IMR-90 (cell line): Measurements from ENCODE around the gene OR10A7. TPM values are rescaled to one million over a fixed set of nuclear protein-coding genes. Genes with fewer than 3 reads are reported as not detected.

ENCODE experiments used
- ATAC-seq: fragments of 200-7000 bp; cut with Tn5 transposase; 2 replicates; pipeline ENCODE4 v1.9.1; 2020; ENCODE audit warnings: low read depth, mild to moderate bottlenecking, moderate library complexity
- BruUV-seq: library from RNA; stranded (reverse); fragments of 400-500 nt; replicated peaks from 2 replicates; lab custom pipeline; 2021; lab: Mats Ljungman, UMichigan
- CTCF ChIA-PET: fragments of 300-600 bp; formaldehyde crosslinking; extraction: SDS; loops from one replicate; lab custom pipeline; 2021; ENCODE audit warnings: antibody characterized with exemption; lab: Yijun Ruan, JAX
- POLR2A ChIA-PET: fragments of 300-600 bp; sonication (Branson Sonifier 250); formaldehyde crosslinking; loops from one replicate; lab custom pipeline; 2022; ENCODE audit warnings: antibody characterized with exemption; ENCODE audit not compliant: unreplicated experiment; lab: Charles Lee
- DNase-seq: peaks from one replicate; pipeline ENCODE4 v3.0.0; 2013
- H2AFZ ChIP-seq: replicated peaks from 2 replicates; pipeline ENCODE3; 2013; ENCODE audit warnings: low read length, mild to moderate bottlenecking; ENCODE audit not compliant: poor library complexity
- H2AK5ac ChIP-seq: 2 replicates; pipeline ENCODE4 v1.6.1; 2013; ENCODE audit warnings: low read depth, low read length, inconsistent platforms
- H2AK9ac ChIP-seq: replicated peaks from 2 replicates; pipeline ENCODE3; 2013; ENCODE audit warnings: mild to moderate bottlenecking, low read depth, low read length, moderate library complexity; ENCODE audit not compliant: poor library complexity
- H2BK120ac ChIP-seq: 2 replicates; pipeline ENCODE4 v1.6.1; 2013; ENCODE audit warnings: low read depth, low read length, inconsistent platforms
- H2BK15ac ChIP-seq: 3 replicates; pipeline ENCODE4 v1.6.1; 2013; ENCODE audit warnings: low read depth, low read length, inconsistent platforms
- H2BK20ac ChIP-seq: 2 replicates; pipeline ENCODE4 v1.6.1; 2013; ENCODE audit warnings: low read depth, mild to moderate bottlenecking, inconsistent platforms, low read length, moderate library complexity
- H2BK5ac ChIP-seq: 2 replicates; pipeline ENCODE4 v1.6.1; 2013; ENCODE audit warnings: mild to moderate bottlenecking, low read depth, low read length, inconsistent platforms; ENCODE audit not compliant: poor library complexity, severe bottlenecking
- H3K14ac ChIP-seq: replicated peaks from 2 replicates; pipeline ENCODE4 v1.6.1; 2013; ENCODE audit warnings: low read depth, low read length, inconsistent platforms
- H3K18ac ChIP-seq: 2 replicates; pipeline ENCODE4 v1.6.1; 2013; ENCODE audit warnings: low read depth, low read length, control low read depth
- H3K23ac ChIP-seq: 2 replicates; pipeline ENCODE4 v1.6.1; 2013; ENCODE audit warnings: low read depth, low read length, inconsistent platforms
- H3K27ac ChIP-seq: 2 replicates; pipeline ENCODE4 v1.5.1; 2013; ENCODE audit warnings: mild to moderate bottlenecking, control low read depth, low read length; ENCODE audit not compliant: insufficient read depth
- H3K27me3 ChIP-seq: 2 replicates; pipeline ENCODE4 v1.6.1; 2013; ENCODE audit warnings: low read length; ENCODE audit not compliant: control insufficient read depth, insufficient read depth
- H3K36me3 ChIP-seq: 2 replicates; pipeline ENCODE4 v1.6.1; 2013; ENCODE audit warnings: low read length, mixed read lengths; ENCODE audit not compliant: control insufficient read depth, insufficient read depth
- H3K4ac ChIP-seq: 2 replicates; pipeline ENCODE4 v1.6.1; 2013; ENCODE audit warnings: low read depth, low read length, inconsistent platforms
- H3K4me1 ChIP-seq: 2 replicates; pipeline ENCODE4 v1.6.1; 2013; ENCODE audit warnings: low read length, mixed read lengths; ENCODE audit not compliant: control insufficient read depth, insufficient read depth
- H3K4me2 ChIP-seq: 2 replicates; pipeline ENCODE4 v1.6.1; 2013; ENCODE audit warnings: low read depth, mild to moderate bottlenecking, control low read depth, low read length, moderate library complexity
- H3K4me3 ChIP-seq: 2 replicates; pipeline ENCODE4 v1.5.1; 2013; ENCODE audit warnings: low read depth, mild to moderate bottlenecking, control low read depth, low read length, moderate library complexity; ENCODE audit not compliant: insufficient read depth
- H3K56ac ChIP-seq: 2 replicates; pipeline ENCODE4 v1.6.1; 2013; ENCODE audit warnings: low read length, inconsistent platforms; ENCODE audit not compliant: insufficient read depth; ENCODE audit errors: extremely low read depth
- H3K79me1 ChIP-seq, 2 experiments: 2 replicates each; pipeline ENCODE4 v1.6.1; 2013; ENCODE audit warnings: low read length in 2 of 2, inconsistent platforms in 1 of 2, low read depth in 1 of 2
- H3K9ac ChIP-seq: 2 replicates; pipeline ENCODE4 v1.6.1; 2013; ENCODE audit warnings: low read depth, low read length, control low read depth
- H3K9me1 ChIP-seq: 2 replicates; pipeline ENCODE4 v1.6.1; 2013; ENCODE audit warnings: low read length, inconsistent platforms; ENCODE audit not compliant: insufficient read depth
- H3K9me3 ChIP-seq: 2 replicates; pipeline ENCODE4 v1.6.1; 2013; ENCODE audit warnings: low read length; ENCODE audit not compliant: control insufficient read depth, insufficient read depth
- H4K20me1 ChIP-seq: 2 replicates; pipeline ENCODE4 v1.6.1; 2013; ENCODE audit warnings: low read length, inconsistent platforms; ENCODE audit not compliant: insufficient read depth
- H4K5ac ChIP-seq: 2 replicates; pipeline ENCODE4 v1.6.1; 2013; ENCODE audit warnings: mild to moderate bottlenecking, low read depth, low read length, control low read depth
- H4K8ac ChIP-seq, 2 experiments: 2 replicates each; pipeline ENCODE4 v1.6.1; 2013; ENCODE audit warnings: low read depth in 2 of 2, low read length in 2 of 2, control low read depth in 1 of 2, inconsistent platforms in 1 of 2
- H4K91ac ChIP-seq: 2 replicates; pipeline ENCODE4 v1.6.1; 2013; ENCODE audit warnings: low read depth, low read length, inconsistent platforms; ENCODE audit not compliant: insufficient read depth
- BHLHE40 ChIP-seq: fragments of 150-350 bp; IDR thresholded peaks from 2 replicates; pipeline ENCODE4 v1.6.1; 2016; ENCODE audit warnings: mild to moderate bottlenecking, low read depth, low read length
- CEBPB ChIP-seq: IDR thresholded peaks from 2 replicates; pipeline ENCODE4 v1.6.1; 2012; ENCODE audit warnings: low read depth, low read length, improper control_type of control experiment
- CHD1 ChIP-seq: IDR thresholded peaks from 2 replicates; pipeline ENCODE4 v1.6.1; 2012; ENCODE audit warnings: low read depth, low read length, improper control_type of control experiment
- FOS ChIP-seq: fragments of 150-350 bp; IDR thresholded peaks from 2 replicates; pipeline ENCODE4 v1.6.1; 2016; ENCODE audit warnings: low read depth, low read length
- MAFK ChIP-seq: IDR thresholded peaks from 2 replicates; pipeline ENCODE4 v1.6.1; 2012; ENCODE audit warnings: low read depth, low read length, improper control_type of control experiment
- MAZ ChIP-seq: IDR thresholded peaks from 2 replicates; pipeline ENCODE4 v1.6.1; 2012; ENCODE audit warnings: low read depth, mild to moderate bottlenecking, low read length, improper control_type of control experiment, moderate library complexity, borderline replicate concordance
- MXI1 ChIP-seq: IDR thresholded peaks from 2 replicates; pipeline ENCODE4 v1.6.1; 2012; ENCODE audit warnings: low read depth, mild to moderate bottlenecking, low read length, moderate library complexity, borderline replicate concordance
- NFE2L2 ChIP-seq: fragments of 150-350 bp; IDR thresholded peaks from 2 replicates; pipeline ENCODE4 v1.6.1; 2016; ENCODE audit warnings: low read depth, mild to moderate bottlenecking, low read length
- POLR2A ChIP-seq: IDR thresholded peaks from 2 replicates; pipeline ENCODE4 v1.6.1; 2012; ENCODE audit warnings: mild to moderate bottlenecking, low read depth, low read length
- RAD21 ChIP-seq: IDR thresholded peaks from 2 replicates; pipeline ENCODE4 v1.6.1; 2012; ENCODE audit warnings: low read length, improper control_type of control experiment
- RCOR1 ChIP-seq: IDR thresholded peaks from 2 replicates; pipeline ENCODE4 v1.6.1; 2012; ENCODE audit warnings: mild to moderate bottlenecking, low read length, improper control_type of control experiment; ENCODE audit not compliant: insufficient replicate concordance
- RFX5 ChIP-seq: IDR thresholded peaks from 2 replicates; pipeline ENCODE4 v1.8.0; 2012; ENCODE audit warnings: low read depth, mild to moderate bottlenecking, low read length, moderate library complexity
- SMC3 ChIP-seq: fragments of 150-350 bp; IDR thresholded peaks from 2 replicates; pipeline ENCODE4 v1.6.1; 2016; ENCODE audit warnings: low read depth, mild to moderate bottlenecking, antibody characterized with exemption, low read length, moderate library complexity
- WGBS, 2 experiments: methylation state at CpG; one replicate each; pipeline versions ENCODE4 v1.1.5 to v1.1.7; 2013; ENCODE audit warnings: missing lambda C conversion rate in 2 of 2; ENCODE audit not compliant: insufficient read length in 1 of 2; ENCODE audit errors: extremely low coverage in 2 of 2; 5-methylcytosine and 5-hydroxymethylcytosine counted together
- dilution Hi-C: fragments of 300-500 bp; cut with HindIII; formaldehyde crosslinking; loops from one replicate; pipeline ENCODE4 v1.14.3; 2018; ENCODE audit warnings: low sequenced_read_pairs; ENCODE audit not compliant: unreplicated experiment
- in situ Hi-C: fragments of 300-500 bp; cut with MboI; formaldehyde crosslinking; loops from 3 replicates; pipeline ENCODE4 v1.14.3; 2019; ENCODE audit warnings: low sequenced_read_pairs, inconsistent platforms, mixed read lengths
- intact Hi-C: fragments of 100-400 bp; cut with micrococcal nuclease; formaldehyde crosslinking; loops from 2 replicates; pipeline ENCODE4 v1.10.0; 2022
- polyA plus RNA-seq, 3 experiments: library from polyadenylated mRNA; depleted of rRNA; stranded (reverse); fragments of >200 nt; gene quantifications; 2 replicates each; pipeline ENCODE4 v1.2.3, GENCODE V29; 2012; ENCODE audit warnings: low replicate concordance in 1 of 3
- total RNA-seq: library from RNA; depleted of rRNA; stranded (reverse); fragments of >200 nt; gene quantifications from 2 replicates; pipeline ENCODE4 v1.2.3, GENCODE V29; 2012
- TF ChIP-seq, protein P1 (sequence below): fragments of 150-350 bp; IDR thresholded peaks from 2 replicates; pipeline ENCODE4 v1.6.1; 2017; ENCODE audit warnings: mild to moderate bottlenecking, antibody characterized with exemption, low read length, low read depth
- TF ChIP-seq, protein P2 (sequence below): conservative IDR thresholded peaks from 2 replicates; pipeline ENCODE4 v1.5.1; 2012; ENCODE audit warnings: mild to moderate bottlenecking, low read depth, low read length, improper control_type of control experiment
- TF ChIP-seq, protein P3 (sequence below): fragments of 150-350 bp; IDR thresholded peaks from 2 replicates; pipeline ENCODE4 v1.6.1; 2016; ENCODE audit warnings: low read depth, mild to moderate bottlenecking, low read length, moderate library complexity, borderline replicate concordance

Gene OR10A7
- total and polyA plus RNA-seq, 2 of the 4 experiments (the other 2 are of a cell fraction) = not detected

DNA sequence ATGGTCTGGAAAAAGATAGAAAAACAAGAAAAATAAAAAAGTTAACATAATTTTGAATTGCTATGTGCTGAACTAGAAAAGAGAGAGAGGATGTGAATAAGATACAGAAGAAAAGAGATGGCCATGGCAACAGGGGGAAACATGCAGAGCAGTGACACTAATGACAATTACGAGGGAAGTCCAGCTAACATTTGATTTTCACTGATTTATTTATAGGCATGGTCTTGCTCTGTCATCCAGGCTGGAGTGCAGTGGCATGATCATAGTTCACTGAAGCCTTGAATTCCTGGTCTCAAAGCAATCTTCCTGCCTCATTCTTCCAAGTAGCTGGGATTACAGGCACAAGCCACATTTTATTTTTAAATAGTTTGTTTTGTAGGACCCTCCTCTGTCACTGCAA, 25.3 kb downstream of the OR10A7 start:
- no peak overlapping the region for H3K23ac ChIP-seq
- no peaks in the 10 kb centered on the region for H3K36me3 ChIP-seq
- no peaks in the 10 kb centered on the region for H3K9me3 ChIP-seq
- dilution Hi-C loops (no loop called here), intact Hi-C loops (loop anchor here (10.0 kb wide), 1 partner anchor 139 kb away; no protein-coding TSS in a partner anchor), in situ Hi-C loops (no loop called here)
- POLR2A ChIA-PET = no interaction called here
- no CpG with 5 or more reads among the region's 1 CpG for WGBS, 2 experiments
- no peaks in the 10 kb centered on the region for H3K79me1 ChIP-seq
- no peak overlapping the region for H2BK15ac ChIP-seq
- H4K8ac ChIP-seq = no peak overlapping the region
- ATAC-seq = no peak
- H3K56ac ChIP-seq = no peak overlapping the region
- H3K9ac ChIP-seq = no peak overlapping the region
- H2BK5ac ChIP-seq = no peak overlapping the region
- no peak for DNase-seq
- H3K4me1 ChIP-seq = no peaks in the 10 kb centered on the region
- no peak overlapping the region for H2BK120ac ChIP-seq
- no peak overlapping the region for H3K18ac ChIP-seq
- no peak overlapping the region for H3K27ac ChIP-seq
- H2AK5ac ChIP-seq = no peak overlapping the region
- no peaks in the 10 kb centered on the region for H3K27me3 ChIP-seq
- H2AFZ ChIP-seq = no peak overlapping the region
- no peak overlapping the region for H3K4me3 ChIP-seq
- no peak overlapping the region for H3K4me2 ChIP-seq
- H4K20me1 ChIP-seq = no peaks in the 10 kb centered on the region
- H3K4ac ChIP-seq = no peak overlapping the region
- H4K91ac ChIP-seq = no peak overlapping the region
- H2AK9ac ChIP-seq = no peak overlapping the region
- no peaks in the 10 kb centered on the region for H3K9me1 ChIP-seq
- no peak overlapping the region for H4K5ac ChIP-seq
- H2BK20ac ChIP-seq = no peak overlapping the region
- H3K14ac ChIP-seq = no peak overlapping the region
- no TSS peak for BruUV-seq
- TF ChIP-seq RAD21 (no peak), MXI1 (no peak), RFX5 (no peak), BHLHE40 (no peak), MAZ (no peak), FOS (no peak), NFE2L2 (no peak), POLR2A (no peak), MAFK (no peak), CHD1 (no peak), RCOR1 (no peak), SMC3 (no peak), CEBPB (no peak)
- TF ChIP-seq, protein P1, sequence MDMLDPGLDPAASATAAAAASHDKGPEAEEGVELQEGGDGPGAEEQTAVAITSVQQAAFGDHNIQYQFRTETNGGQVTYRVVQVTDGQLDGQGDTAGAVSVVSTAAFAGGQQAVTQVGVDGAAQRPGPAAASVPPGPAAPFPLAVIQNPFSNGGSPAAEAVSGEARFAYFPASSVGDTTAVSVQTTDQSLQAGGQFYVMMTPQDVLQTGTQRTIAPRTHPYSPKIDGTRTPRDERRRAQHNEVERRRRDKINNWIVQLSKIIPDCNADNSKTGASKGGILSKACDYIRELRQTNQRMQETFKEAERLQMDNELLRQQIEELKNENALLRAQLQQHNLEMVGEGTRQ = no peak
- TF ChIP-seq, protein P2, sequence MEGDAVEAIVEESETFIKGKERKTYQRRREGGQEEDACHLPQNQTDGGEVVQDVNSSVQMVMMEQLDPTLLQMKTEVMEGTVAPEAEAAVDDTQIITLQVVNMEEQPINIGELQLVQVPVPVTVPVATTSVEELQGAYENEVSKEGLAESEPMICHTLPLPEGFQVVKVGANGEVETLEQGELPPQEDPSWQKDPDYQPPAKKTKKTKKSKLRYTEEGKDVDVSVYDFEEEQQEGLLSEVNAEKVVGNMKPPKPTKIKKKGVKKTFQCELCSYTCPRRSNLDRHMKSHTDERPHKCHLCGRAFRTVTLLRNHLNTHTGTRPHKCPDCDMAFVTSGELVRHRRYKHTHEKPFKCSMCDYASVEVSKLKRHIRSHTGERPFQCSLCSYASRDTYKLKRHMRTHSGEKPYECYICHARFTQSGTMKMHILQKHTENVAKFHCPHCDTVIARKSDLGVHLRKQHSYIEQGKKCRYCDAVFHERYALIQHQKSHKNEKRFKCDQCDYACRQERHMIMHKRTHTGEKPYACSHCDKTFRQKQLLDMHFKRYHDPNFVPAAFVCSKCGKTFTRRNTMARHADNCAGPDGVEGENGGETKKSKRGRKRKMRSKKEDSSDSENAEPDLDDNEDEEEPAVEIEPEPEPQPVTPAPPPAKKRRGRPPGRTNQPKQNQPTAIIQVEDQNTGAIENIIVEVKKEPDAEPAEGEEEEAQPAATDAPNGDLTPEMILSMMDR = no peak
- TF ChIP-seq, protein P3, sequence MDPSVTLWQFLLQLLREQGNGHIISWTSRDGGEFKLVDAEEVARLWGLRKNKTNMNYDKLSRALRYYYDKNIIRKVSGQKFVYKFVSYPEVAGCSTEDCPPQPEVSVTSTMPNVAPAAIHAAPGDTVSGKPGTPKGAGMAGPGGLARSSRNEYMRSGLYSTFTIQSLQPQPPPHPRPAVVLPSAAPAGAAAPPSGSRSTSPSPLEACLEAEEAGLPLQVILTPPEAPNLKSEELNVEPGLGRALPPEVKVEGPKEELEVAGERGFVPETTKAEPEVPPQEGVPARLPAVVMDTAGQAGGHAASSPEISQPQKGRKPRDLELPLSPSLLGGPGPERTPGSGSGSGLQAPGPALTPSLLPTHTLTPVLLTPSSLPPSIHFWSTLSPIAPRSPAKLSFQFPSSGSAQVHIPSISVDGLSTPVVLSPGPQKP = no peak
- CTCF ChIA-PET = no interaction called here
